Colon (tissue), 2 donors: ENCODE data around the gene RXFP4.
"Not testable (repeated sequence)": the region's sequence is repeated elsewhere in the genome, so short reads cannot be mapped to it uniquely, and the experiment has no call there.

ENCODE experiments used
- FAIRE-seq: peaks from 2 replicates; lab custom pipeline; 2012; peaks lifted over from hg19 to GRCh38; lab: Jason Lieb, UNC
- donor health status: control.
- donor health status: control.

Gene RXFP4

GRCh38 chr1:155978325-155978972, 37.0 kb downstream of the RXFP4 start, which contains the start of gene ARHGEF2:
TSS of gene ARHGEF2 (minus strand) at chr1:155978547. CDS start at chr1:155978427, 120 bp downstream.
- no peak for FAIRE-seq

GRCh38 chr1:155978973-155979429, 37.6 kb downstream of the RXFP4 start:
- no peak for FAIRE-seq

GRCh38 chr1:155979597-155980343, 38.3 kb downstream of the RXFP4 start:
- FAIRE-seq: no peak

GRCh38 chr1:155981266-155982088, 40.0 kb downstream of the RXFP4 start:
- FAIRE-seq: no peak

GRCh38 chr1:155982106-155982505, 40.7 kb downstream of the RXFP4 start:
- FAIRE-seq: no peak

- FAIRE-seq: no peak
Observed at GRCh38 chr1:155983191-155984024, 42.0 kb downstream of the RXFP4 start.

GRCh38 chr1:155984341-155984740, 42.9 kb downstream of the RXFP4 start:
- no peak for FAIRE-seq

- not testable (repeated sequence) for FAIRE-seq
Observed at GRCh38 chr1:155984903-155985645, 43.6 kb downstream of the RXFP4 start.

- FAIRE-seq: no peak
Observed at GRCh38 chr1:155989242-155990004, 48.0 kb downstream of the RXFP4 start.

GRCh38 chr1:155990005-155990739, 48.7 kb downstream of the RXFP4 start:
- FAIRE-seq: no peak
